ENCODE data around the gene POU2F2.

POU2F2 gene

GRCh38 chr19:42075364-42075615 lies 57.0 kb downstream of the POU2F2 start:
- TF ChIP-seq POLR2AphosphoS5 (IDR thresholded peaks at IDR 0.05; ENCODE audit: borderline replicate concordance, low read depth, low read length) (no peak), EZH2 (IDR thresholded peaks at IDR 0.05) (no peak), FOXP2 (optimal IDR thresholded peaks at IDR 0.05; ENCODE audit: control extremely low read depth, extremely low read length, insufficient read depth) (no peak)
- peak overlapping the region; percentile 100 for H3K9ac ChIP-seq (ENCODE audit: insufficient read length)
- H3K27ac ChIP-seq, result peak overlapping the region; percentile 97
- DNase-seq (ENCODE audit: low read depth, low spot score), result no peak
- peak overlapping the region; percentile 96 for H3K4me3 ChIP-seq
- peaks cover 25% of the 10 kb centered on the region; the same call in 1 of the 2 replicates for H3K36me3 ChIP-seq (ENCODE audit: insufficient read depth, low read length)
- no peaks in the 10 kb centered on the region for H3K9me3 ChIP-seq (ENCODE audit: low read depth, low read length)

- H3K9me3 ChIP-seq (ENCODE audit: low read depth, low read length), result no peaks in the 10 kb centered on the region
- H3K9ac ChIP-seq (ENCODE audit: insufficient read length), result peak overlapping the region; percentile 100
- DNase-seq (ENCODE audit: low read depth, low spot score), result no peak
- H3K36me3 ChIP-seq (ENCODE audit: insufficient read depth, low read length), result peaks cover 20% of the 10 kb centered on the region; the same call in 1 of the 2 replicates
- TF ChIP-seq POLR2AphosphoS5 (IDR thresholded peaks at IDR 0.05; ENCODE audit: borderline replicate concordance, low read depth, low read length), result peak; percentile 50; the same call in 1 of the 2 replicates
- no peak for TF ChIP-seq FOXP2 (optimal IDR thresholded peaks at IDR 0.05; ENCODE audit: control extremely low read depth, extremely low read length, insufficient read depth)
- peak overlapping the region; percentile 97 for H3K27ac ChIP-seq
- peak overlapping the region; percentile 96 for H3K4me3 ChIP-seq
Measured at GRCh38 chr19:42074513-42075363, 57.5 kb downstream of the POU2F2 start.

GRCh38 chr19:42071247-42071646 lies 61.0 kb downstream of the POU2F2 start:
- Histone ChIP-seq H3K27ac (no peak overlapping the region), H3K9ac (ENCODE audit: insufficient read length) (no peak overlapping the region), H3K9me3 (ENCODE audit: low read depth, low read length) (no peaks in the 10 kb centered on the region), H3K4me3 (no peak overlapping the region), H3K36me3 (ENCODE audit: insufficient read depth, low read length) (no peaks in the 10 kb centered on the region)
- no peak for DNase-seq (ENCODE audit: low read depth, low spot score)
- TF ChIP-seq POLR2AphosphoS5 (IDR thresholded peaks at IDR 0.05; ENCODE audit: borderline replicate concordance, low read depth, low read length) (no peak), EZH2 (IDR thresholded peaks at IDR 0.05) (no peak), FOXP2 (optimal IDR thresholded peaks at IDR 0.05; ENCODE audit: control extremely low read depth, extremely low read length, insufficient read depth) (no peak)

DNA sequence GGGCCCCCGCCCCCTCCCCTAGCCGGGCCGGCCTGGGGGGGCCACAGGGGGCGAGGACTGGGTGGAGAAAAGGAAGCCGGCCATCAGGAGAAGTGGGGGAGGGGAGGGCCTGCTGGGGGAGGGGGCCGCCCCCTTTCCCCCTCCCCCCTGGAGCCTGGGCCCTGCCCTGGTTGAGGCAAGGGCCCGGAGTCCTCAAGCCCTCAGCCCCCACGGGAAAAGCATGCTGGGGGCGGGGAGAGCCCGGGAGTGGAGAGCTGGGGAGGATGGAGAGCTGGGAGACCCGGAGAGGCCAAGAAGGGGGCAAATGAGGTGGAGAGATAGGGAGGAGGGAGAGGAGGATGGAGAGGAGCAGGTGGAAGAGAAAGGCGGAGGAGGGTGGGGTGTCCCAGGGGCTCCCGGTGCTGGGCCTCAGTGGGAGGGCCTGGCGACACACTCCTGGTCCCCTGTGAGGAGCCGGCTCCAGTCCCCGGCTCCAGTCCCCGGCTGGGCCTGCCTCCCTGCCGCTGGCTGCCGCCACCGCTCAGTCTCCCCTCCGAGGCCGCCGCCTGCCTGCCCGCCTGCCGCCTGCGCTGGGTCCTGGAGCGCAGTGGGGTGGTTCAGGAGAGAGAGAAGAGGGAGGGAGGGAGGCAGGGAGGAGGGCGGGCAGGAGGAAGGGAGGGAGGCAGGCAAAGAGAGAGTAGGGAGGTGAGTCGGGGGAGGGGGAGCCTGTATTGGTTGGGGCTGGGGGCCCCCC lies 62.5 kb downstream of the POU2F2 start, which contains the start of gene GRIK5:
Gene GRIK5, minus strand, starts transcription at position 588 of the 733 bp plus-strand sequence. CDS start 4,436 bp downstream, outside the sequence.
- H3K36me3 ChIP-seq (ENCODE audit: insufficient read depth, low read length), result no peaks in the 10 kb centered on the region
- H3K4me3 ChIP-seq, result no peak within 1 kb of the TSS; the same call in 1 of the 2 replicates
- no peak within 1 kb of the TSS for H3K9ac ChIP-seq (ENCODE audit: insufficient read length)
- no peak for DNase-seq (ENCODE audit: low read depth, low spot score)
- H3K27ac ChIP-seq, result no peak within 1 kb of the TSS
- TF ChIP-seq EZH2 (IDR thresholded peaks at IDR 0.05), result no peak
- TF ChIP-seq FOXP2 (optimal IDR thresholded peaks at IDR 0.05; ENCODE audit: control extremely low read depth, extremely low read length, insufficient read depth), result no peak
- TF ChIP-seq POLR2AphosphoS5 (IDR thresholded peaks at IDR 0.05; ENCODE audit: borderline replicate concordance, low read depth, low read length), result no peak
- H3K9me3 ChIP-seq (ENCODE audit: low read depth, low read length), result no peaks in the 10 kb centered on the region

DNA sequence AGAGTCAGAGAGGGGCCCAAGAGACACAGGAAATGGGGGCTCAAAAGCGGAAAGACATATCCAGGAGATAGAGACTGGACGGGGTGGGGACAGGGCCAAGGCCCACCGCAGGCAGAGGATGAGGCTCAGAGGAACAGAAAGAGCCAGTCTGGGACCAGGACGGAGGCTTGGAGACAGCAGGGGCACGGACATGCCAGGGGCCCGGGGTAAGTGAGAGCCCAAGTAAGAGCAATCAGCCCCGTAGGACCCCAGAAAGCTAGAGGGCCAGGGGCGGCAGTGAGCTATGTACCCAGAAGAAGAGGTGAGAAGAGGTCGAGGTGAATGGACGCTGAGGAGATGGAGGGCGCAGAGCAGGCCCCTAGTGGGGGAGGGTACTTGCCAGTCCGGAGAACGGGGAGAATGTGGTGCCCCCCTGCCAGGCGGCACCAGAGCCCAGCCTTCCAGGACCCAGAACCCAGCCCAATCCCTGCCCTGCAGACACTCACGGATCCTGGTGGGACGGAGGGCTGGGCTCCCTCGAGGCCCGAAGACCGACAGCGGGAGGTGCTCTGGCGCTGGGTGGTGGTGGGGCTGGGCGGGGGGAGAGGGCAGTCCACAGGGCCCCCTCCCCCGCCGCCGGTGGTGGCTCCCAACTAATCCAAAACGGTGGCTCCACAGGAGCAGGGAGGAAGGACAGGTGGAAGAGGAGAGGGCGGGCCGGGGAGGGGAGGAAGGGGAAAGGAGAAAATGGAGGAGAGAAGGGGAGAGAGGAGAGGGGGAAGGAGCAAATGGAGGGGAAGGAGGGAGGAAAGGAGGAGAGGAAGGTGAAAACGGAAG lies 63.3 kb downstream of the POU2F2 start:
- no peak overlapping the region for H3K4me3 ChIP-seq

GRCh38 chr19:42068361-42068755 lies 63.9 kb downstream of the POU2F2 start:
- no peak overlapping the region for H3K27ac ChIP-seq
- H3K4me3 ChIP-seq, result no peak overlapping the region
- H3K9ac ChIP-seq (ENCODE audit: insufficient read length), result no peak overlapping the region

More for the DNA sequence above, 63.3 kb downstream of the POU2F2 start:
- no peaks in the 10 kb centered on the region for H3K36me3 ChIP-seq (ENCODE audit: insufficient read depth, low read length)
- H3K9ac ChIP-seq (ENCODE audit: insufficient read length), result no peak overlapping the region
- H3K9me3 ChIP-seq (ENCODE audit: low read depth, low read length), result no peaks in the 10 kb centered on the region
- no peak overlapping the region for H3K27ac ChIP-seq
- no peak for DNase-seq (ENCODE audit: low read depth, low spot score)
- TF ChIP-seq FOXP2 (optimal IDR thresholded peaks at IDR 0.05; ENCODE audit: control extremely low read depth, extremely low read length, insufficient read depth) (no peak), EZH2 (IDR thresholded peaks at IDR 0.05) (no peak)

GRCh38 chr19:42067315-42067888 lies 64.8 kb downstream of the POU2F2 start:
- no peak overlapping the region for H3K27ac ChIP-seq
- no peak for TF ChIP-seq POLR2AphosphoS5 (IDR thresholded peaks at IDR 0.05; ENCODE audit: borderline replicate concordance, low read depth, low read length)
- TF ChIP-seq EZH2 (IDR thresholded peaks at IDR 0.05), result no peak
- TF ChIP-seq FOXP2 (optimal IDR thresholded peaks at IDR 0.05; ENCODE audit: control extremely low read depth, extremely low read length, insufficient read depth), result no peak
- H3K9ac ChIP-seq (ENCODE audit: insufficient read length), result no peak overlapping the region
- no peaks in the 10 kb centered on the region for H3K36me3 ChIP-seq (ENCODE audit: insufficient read depth, low read length)
- DNase-seq (ENCODE audit: low read depth, low spot score), result no peak
- H3K9me3 ChIP-seq (ENCODE audit: low read depth, low read length), result no peaks in the 10 kb centered on the region
- H3K4me3 ChIP-seq, result no peak overlapping the region

More at GRCh38 chr19:42068361-42068755, 63.9 kb downstream of the POU2F2 start:
- DNase-seq (ENCODE audit: low read depth, low spot score), result no peak
- no peak for TF ChIP-seq EZH2 (IDR thresholded peaks at IDR 0.05)
- TF ChIP-seq FOXP2 (optimal IDR thresholded peaks at IDR 0.05; ENCODE audit: control extremely low read depth, extremely low read length, insufficient read depth), result no peak
- no peak for TF ChIP-seq POLR2AphosphoS5 (IDR thresholded peaks at IDR 0.05; ENCODE audit: borderline replicate concordance, low read depth, low read length)
- Histone ChIP-seq H3K9me3 (ENCODE audit: low read depth, low read length) (no peaks in the 10 kb centered on the region), H3K36me3 (ENCODE audit: insufficient read depth, low read length) (no peaks in the 10 kb centered on the region)
